Measurements from ENCODE around the gene OR8D4.

OR8D4 gene

DNA sequence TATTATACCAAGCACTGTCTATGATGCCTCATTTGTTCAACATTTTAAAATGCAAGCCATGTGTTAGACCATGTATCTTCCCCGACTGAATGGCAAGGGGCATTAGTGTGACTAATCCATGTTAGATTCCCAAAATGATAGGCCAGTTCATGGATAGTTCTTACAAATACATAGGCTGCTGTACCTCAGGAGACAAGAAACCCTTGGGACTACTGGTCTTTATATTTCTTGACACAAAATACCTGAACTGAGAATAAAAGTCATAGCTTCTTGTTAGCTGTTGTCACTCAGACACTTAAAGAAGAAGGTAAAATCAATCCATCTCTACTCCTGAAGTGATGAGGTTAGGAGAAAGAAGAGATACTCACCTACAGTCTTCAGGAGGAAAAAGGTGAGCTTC lies at the start of gene OR8D4:
Gene OR8D4, plus strand, starts transcription at position 301 of the 400 bp plus-strand sequence. CDS start 4,265 bp downstream, outside the sequence.
- H4K20me1 ChIP-seq (ENCODE audit: insufficient read depth, low read length): no peaks in the 10 kb centered on the region
- H3K9me3 ChIP-seq (ENCODE audit: insufficient read depth, low read length, severe bottlenecking): no peaks in the 10 kb centered on the region
- H3K79me2 ChIP-seq (ENCODE audit: insufficient read depth, low read length): no peaks in the 10 kb centered on the region
- DNase-seq (no peak), ATAC-seq (ENCODE audit: insufficient read depth, low read depth) (no peak)
- no peak within 1 kb of the TSS for H3K27ac ChIP-seq (ENCODE audit: low read length)
- H3K4me3 ChIP-seq (ENCODE audit: low read depth in 1 of 2, low read length in 2 of 2): no peak within 1 kb of the TSS
- no peaks in the 10 kb centered on the region for H3K36me3 ChIP-seq (ENCODE audit: insufficient read depth, low read length)
- no peak within 1 kb of the TSS for H2AFZ ChIP-seq (ENCODE audit: low read depth, low read length)
- H3K4me2 ChIP-seq (ENCODE audit: insufficient read depth, low read length): no peak within 1 kb of the TSS
- peaks cover 2% of the 10 kb centered on the region for H3K27me3 ChIP-seq (ENCODE audit: insufficient read depth, low read length, poor library complexity)
- no peak within 1 kb of the TSS for H3K9ac ChIP-seq (ENCODE audit: low read depth, low read length)
- no peak for TF ChIP-seq EZH2 (IDR thresholded peaks at IDR 0.05; ENCODE audit: borderline replicate concordance, low read depth, low read length, severe bottlenecking)
- TF ChIP-seq, protein P1, sequence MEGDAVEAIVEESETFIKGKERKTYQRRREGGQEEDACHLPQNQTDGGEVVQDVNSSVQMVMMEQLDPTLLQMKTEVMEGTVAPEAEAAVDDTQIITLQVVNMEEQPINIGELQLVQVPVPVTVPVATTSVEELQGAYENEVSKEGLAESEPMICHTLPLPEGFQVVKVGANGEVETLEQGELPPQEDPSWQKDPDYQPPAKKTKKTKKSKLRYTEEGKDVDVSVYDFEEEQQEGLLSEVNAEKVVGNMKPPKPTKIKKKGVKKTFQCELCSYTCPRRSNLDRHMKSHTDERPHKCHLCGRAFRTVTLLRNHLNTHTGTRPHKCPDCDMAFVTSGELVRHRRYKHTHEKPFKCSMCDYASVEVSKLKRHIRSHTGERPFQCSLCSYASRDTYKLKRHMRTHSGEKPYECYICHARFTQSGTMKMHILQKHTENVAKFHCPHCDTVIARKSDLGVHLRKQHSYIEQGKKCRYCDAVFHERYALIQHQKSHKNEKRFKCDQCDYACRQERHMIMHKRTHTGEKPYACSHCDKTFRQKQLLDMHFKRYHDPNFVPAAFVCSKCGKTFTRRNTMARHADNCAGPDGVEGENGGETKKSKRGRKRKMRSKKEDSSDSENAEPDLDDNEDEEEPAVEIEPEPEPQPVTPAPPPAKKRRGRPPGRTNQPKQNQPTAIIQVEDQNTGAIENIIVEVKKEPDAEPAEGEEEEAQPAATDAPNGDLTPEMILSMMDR (IDR thresholded peaks at IDR 0.05; ENCODE audit: borderline replicate concordance, extremely low read depth, low read length, poor library complexity, severe bottlenecking): no peak
- no peaks in the 10 kb centered on the region for H3K4me1 ChIP-seq (ENCODE audit: insufficient read depth, low read length)

- Histone ChIP-seq H3K27me3 (ENCODE audit: insufficient read depth, low read length, poor library complexity) (peaks cover 4% of the 10 kb centered on the region), H3K4me1 (ENCODE audit: insufficient read depth, low read length) (no peaks in the 10 kb centered on the region), H3K27ac (ENCODE audit: low read length) (no peak overlapping the region), H4K20me1 (ENCODE audit: insufficient read depth, low read length) (no peaks in the 10 kb centered on the region), H3K36me3 (ENCODE audit: insufficient read depth, low read length) (no peaks in the 10 kb centered on the region), H3K79me2 (ENCODE audit: insufficient read depth, low read length) (no peaks in the 10 kb centered on the region), H3K9ac (ENCODE audit: low read depth, low read length) (no peak overlapping the region), H2AFZ (ENCODE audit: low read depth, low read length) (no peak overlapping the region), H3K4me2 (ENCODE audit: insufficient read depth, low read length) (no peak overlapping the region), H3K9me3 (ENCODE audit: insufficient read depth, low read length, severe bottlenecking) (no peaks in the 10 kb centered on the region), H3K4me3 (ENCODE audit: low read depth in 1 of 2, low read length in 2 of 2) (no peak overlapping the region)
- ATAC-seq (ENCODE audit: insufficient read depth, low read depth): no peak
- no peak for DNase-seq
- TF ChIP-seq, protein P1 (IDR thresholded peaks at IDR 0.05; ENCODE audit: borderline replicate concordance, extremely low read depth, low read length, poor library complexity, severe bottlenecking): no peak
- no peak for TF ChIP-seq EZH2 (IDR thresholded peaks at IDR 0.05; ENCODE audit: borderline replicate concordance, low read depth, low read length, severe bottlenecking)
These were observed 49.6 kb upstream of the OR8D4 start for GRCh38 chr11:123852321-123852720.

DNA sequence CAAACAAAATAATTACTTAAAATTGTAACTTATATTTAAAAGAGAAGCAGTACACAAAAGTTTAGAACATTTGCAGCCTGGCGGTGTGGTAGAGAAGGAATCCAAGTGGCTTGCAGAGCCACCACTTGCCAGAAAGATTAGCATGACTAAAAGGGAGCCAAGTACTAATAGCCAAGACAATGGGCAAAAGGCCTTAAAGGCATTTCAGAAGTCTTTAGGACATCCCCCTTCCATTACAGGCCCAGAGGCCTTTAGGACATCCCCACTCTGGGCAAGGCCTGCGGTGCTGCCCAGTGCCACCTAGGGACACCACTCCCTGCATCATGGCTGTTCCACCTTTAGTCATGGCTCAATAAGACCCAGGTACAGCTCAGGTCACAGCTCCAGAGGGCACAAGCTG lies 48.9 kb upstream of the OR8D4 start:
- Histone ChIP-seq H2AFZ (ENCODE audit: low read depth, low read length) (no peak overlapping the region), H3K27ac (ENCODE audit: low read length) (no peak overlapping the region), H3K4me1 (ENCODE audit: insufficient read depth, low read length) (no peaks in the 10 kb centered on the region), H3K79me2 (ENCODE audit: insufficient read depth, low read length) (no peaks in the 10 kb centered on the region), H3K9me3 (ENCODE audit: insufficient read depth, low read length, severe bottlenecking) (no peaks in the 10 kb centered on the region), H3K36me3 (ENCODE audit: insufficient read depth, low read length) (no peaks in the 10 kb centered on the region), H3K27me3 (ENCODE audit: insufficient read depth, low read length, poor library complexity) (no peaks in the 10 kb centered on the region), H4K20me1 (ENCODE audit: insufficient read depth, low read length) (no peaks in the 10 kb centered on the region), H3K4me2 (ENCODE audit: insufficient read depth, low read length) (no peak overlapping the region), H3K4me3 (ENCODE audit: low read depth in 1 of 2, low read length in 2 of 2) (no peak overlapping the region), H3K9ac (ENCODE audit: low read depth, low read length) (no peak overlapping the region)
- no peak for TF ChIP-seq EZH2 (IDR thresholded peaks at IDR 0.05; ENCODE audit: borderline replicate concordance, low read depth, low read length, severe bottlenecking)
- DNase-seq (no peak), ATAC-seq (ENCODE audit: insufficient read depth, low read depth) (no peak)

DNA sequence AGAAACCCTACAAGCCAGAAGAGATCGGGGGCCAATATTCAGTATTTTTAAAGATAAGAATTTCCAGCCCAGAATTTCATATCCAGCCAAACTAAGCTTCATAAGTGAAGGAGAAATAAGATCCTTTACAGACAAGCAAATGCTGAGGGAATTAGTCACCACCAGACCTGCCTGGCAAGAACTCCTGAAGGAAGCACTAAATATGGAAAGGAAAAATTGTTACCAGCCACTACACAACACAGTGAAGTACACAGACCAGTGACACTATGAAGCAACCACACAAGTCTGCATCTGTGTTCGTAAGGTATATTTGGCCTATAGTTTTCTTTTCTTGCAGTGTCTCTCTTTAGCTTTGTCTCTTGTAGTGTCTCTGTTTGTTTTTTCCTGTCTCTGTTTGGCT lies 45.5 kb upstream of the OR8D4 start:
- ATAC-seq (ENCODE audit: insufficient read depth, low read depth): no peak
- Histone ChIP-seq H4K20me1 (ENCODE audit: insufficient read depth, low read length) (no peaks in the 10 kb centered on the region), H3K4me3 (ENCODE audit: low read depth in 1 of 2, low read length in 2 of 2) (no peak overlapping the region), H3K27ac (ENCODE audit: low read length) (no peak overlapping the region), H3K9ac (ENCODE audit: low read depth, low read length) (no peak overlapping the region), H3K36me3 (ENCODE audit: insufficient read depth, low read length) (no peaks in the 10 kb centered on the region), H2AFZ (ENCODE audit: low read depth, low read length) (no peak overlapping the region), H3K79me2 (ENCODE audit: insufficient read depth, low read length) (no peaks in the 10 kb centered on the region), H3K4me1 (ENCODE audit: insufficient read depth, low read length) (no peaks in the 10 kb centered on the region), H3K9me3 (ENCODE audit: insufficient read depth, low read length, severe bottlenecking) (no peaks in the 10 kb centered on the region), H3K4me2 (ENCODE audit: insufficient read depth, low read length) (no peak overlapping the region), H3K27me3 (ENCODE audit: insufficient read depth, low read length, poor library complexity) (peaks cover 3% of the 10 kb centered on the region)
- no peak for DNase-seq
- TF ChIP-seq, protein P1 (IDR thresholded peaks at IDR 0.05; ENCODE audit: borderline replicate concordance, extremely low read depth, low read length, poor library complexity, severe bottlenecking): no peak
- TF ChIP-seq EZH2 (IDR thresholded peaks at IDR 0.05; ENCODE audit: borderline replicate concordance, low read depth, low read length, severe bottlenecking): no peak
